GM23338 (cell line): ENCODE data around the gene ZFC3H1. TPM values are rescaled to one million over a fixed set of nuclear protein-coding genes. Genes with fewer than 3 reads are reported as not detected.

Source experiments
- ATAC-seq: fragments of 200-7000 bp; cut with Tn5 transposase; 3 replicates; pipeline ENCODE4 v1.9.1; 2020
- DNase-seq: peaks from one replicate; pipeline ENCODE4 v3.0.0-alpha.2; 2015; ENCODE audit warnings: low spot score
- H2AFZ ChIP-seq: fragments of 200-600 bp; sonication (generic); 2 replicates; pipeline ENCODE4 v1.8.0; 2016; ENCODE audit warnings: antibody characterized with exemption, mild to moderate bottlenecking, moderate library complexity
- H3F3A ChIP-seq: fragments of 200-600 bp; sonication (generic); replicated peaks from 2 replicates; pipeline ENCODE4 v1.8.0; 2017; ENCODE audit warnings: antibody characterized with exemption, mixed run types, low read depth
- H3K27ac ChIP-seq: fragments of 200-600 bp; sonication (generic); 2 replicates; pipeline ENCODE4 v1.6.1; 2016; ENCODE audit warnings: low read depth
- H3K27me3 ChIP-seq: fragments of 200-600 bp; sonication (generic); 2 replicates; pipeline ENCODE4 v1.8.0; 2016; ENCODE audit warnings: mild to moderate bottlenecking, mixed run types, moderate library complexity; ENCODE audit not compliant: insufficient read depth
- H3K36me3 ChIP-seq: fragments of 200-600 bp; sonication (generic); 2 replicates; pipeline ENCODE4 v1.8.0; 2016; ENCODE audit warnings: mild to moderate bottlenecking; ENCODE audit not compliant: insufficient read depth
- H3K4me1 ChIP-seq: fragments of 200-600 bp; sonication (generic); 2 replicates; pipeline ENCODE4 v1.8.0; 2016; ENCODE audit warnings: mild to moderate bottlenecking, moderate library complexity; ENCODE audit not compliant: insufficient read depth
- H3K4me2 ChIP-seq: fragments of 200-600 bp; sonication (generic); 2 replicates; pipeline ENCODE4 v1.7.1; 2017; ENCODE audit warnings: mixed run types
- H3K4me3 ChIP-seq: fragments of 200-600 bp; sonication (generic); 2 replicates; pipeline ENCODE4 v1.6.1; 2016; ENCODE audit warnings: mixed run types
- H3K79me2 ChIP-seq: fragments of 200-600 bp; sonication (generic); replicated peaks from 2 replicates; pipeline ENCODE4 v1.8.0; 2017; ENCODE audit warnings: mild to moderate bottlenecking; ENCODE audit not compliant: insufficient read depth
- H3K9me2 ChIP-seq: fragments of 200-600 bp; sonication (generic); 2 replicates; pipeline ENCODE4 v1.8.0; 2017; ENCODE audit not compliant: insufficient read depth
- H4K20me1 ChIP-seq: fragments of 200-600 bp; sonication (generic); replicated peaks from 2 replicates; pipeline ENCODE4 v1.8.0; 2017; ENCODE audit warnings: mild to moderate bottlenecking; ENCODE audit not compliant: insufficient read depth
- H3K27ac Mint-ChIP-seq: 2 replicates; pipeline ENCODE4 v1.8.0; 2020; ENCODE audit warnings: inconsistent platforms, mild to moderate bottlenecking, moderate library complexity, mixed read lengths
- H3K27me3 Mint-ChIP-seq: 3 replicates; pipeline ENCODE4 v1.8.0; 2022; ENCODE audit warnings: low read depth, mild to moderate bottlenecking, moderate library complexity, mixed read lengths, inconsistent platforms; ENCODE audit not compliant: insufficient read depth, poor library complexity
- H3K36me3 Mint-ChIP-seq: 3 replicates; pipeline ENCODE4 v1.8.0; 2021; ENCODE audit warnings: low read depth, mild to moderate bottlenecking, inconsistent platforms, moderate library complexity, mixed read lengths
- H3K4me1 Mint-ChIP-seq: 3 replicates; pipeline ENCODE4 v1.8.0; 2020; ENCODE audit warnings: mild to moderate bottlenecking, inconsistent platforms, mixed read lengths
- H3K4me3 Mint-ChIP-seq: 3 replicates; pipeline ENCODE4 v1.8.0; 2021; ENCODE audit warnings: moderate library complexity, mild to moderate bottlenecking, inconsistent platforms, mixed read lengths
- H3K9me3 Mint-ChIP-seq: 3 replicates; pipeline ENCODE4 v1.8.0; 2020; ENCODE audit warnings: moderate library complexity, mild to moderate bottlenecking, inconsistent platforms, mixed read lengths
- EZH2phosphoT487 ChIP-seq: fragments of 200-600 bp; sonication (generic); IDR thresholded peaks from one replicate; pipeline ENCODE4 v1.8.1; 2018; ENCODE audit warnings: antibody characterized with exemption; ENCODE audit not compliant: unreplicated experiment
- NANOG ChIP-seq: IDR thresholded peaks from 2 replicates; pipeline ENCODE4 v1.6.1; 2016; ENCODE audit warnings: antibody characterized with exemption, borderline replicate concordance
- STAT1 ChIP-seq: IDR thresholded peaks from one replicate; pipeline ENCODE4 v1.6.1; 2016; ENCODE audit warnings: antibody characterized with exemption; ENCODE audit not compliant: unreplicated experiment
- ZNF114 ChIP-seq: fragments of 250-450 bp; sonication (Bioruptor Pico); IDR thresholded peaks from 2 replicates; pipeline ENCODE4 v1.5.0; 2020; ENCODE audit warnings: mild to moderate bottlenecking, moderate library complexity
- ZNF331 ChIP-seq: fragments of 250-450 bp; sonication (Bioruptor Pico); IDR thresholded peaks from 2 replicates; pipeline ENCODE4 v1.5.0; 2020; ENCODE audit warnings: low read depth, mild to moderate bottlenecking, moderate library complexity
- polyA plus RNA-seq: library from polyadenylated mRNA; unstranded; fragments of >200 nt; fragmentation: Nextera tagmentation; extraction: Ambion mirVana; gene quantifications from 2 replicates; pipeline ENCODE4 v1.2.1, GENCODE V29; 2016
- total RNA-seq: library from RNA; depleted of rRNA; stranded (reverse); fragments of >200 nt; shearing (Covaris generic); gene quantifications from 2 replicates; pipeline ENCODE4 v1.2.3, GENCODE V29; 2014
- TF ChIP-seq, protein P1 (sequence below): fragments of 250-450 bp; sonication (Bioruptor Pico); IDR thresholded peaks from 2 replicates; pipeline ENCODE4 v1.5.0; 2020; ENCODE audit warnings: mild to moderate bottlenecking, moderate library complexity

The ZFC3H1 gene
- total and polyA plus RNA-seq, 2 experiments from 2014 or later: 30.3 to 46.2 TPM

GRCh38 chr12:71605039-71605438 lies 58.6 kb downstream of the ZFC3H1 start (continued):
- TF ChIP-seq, protein P1, sequence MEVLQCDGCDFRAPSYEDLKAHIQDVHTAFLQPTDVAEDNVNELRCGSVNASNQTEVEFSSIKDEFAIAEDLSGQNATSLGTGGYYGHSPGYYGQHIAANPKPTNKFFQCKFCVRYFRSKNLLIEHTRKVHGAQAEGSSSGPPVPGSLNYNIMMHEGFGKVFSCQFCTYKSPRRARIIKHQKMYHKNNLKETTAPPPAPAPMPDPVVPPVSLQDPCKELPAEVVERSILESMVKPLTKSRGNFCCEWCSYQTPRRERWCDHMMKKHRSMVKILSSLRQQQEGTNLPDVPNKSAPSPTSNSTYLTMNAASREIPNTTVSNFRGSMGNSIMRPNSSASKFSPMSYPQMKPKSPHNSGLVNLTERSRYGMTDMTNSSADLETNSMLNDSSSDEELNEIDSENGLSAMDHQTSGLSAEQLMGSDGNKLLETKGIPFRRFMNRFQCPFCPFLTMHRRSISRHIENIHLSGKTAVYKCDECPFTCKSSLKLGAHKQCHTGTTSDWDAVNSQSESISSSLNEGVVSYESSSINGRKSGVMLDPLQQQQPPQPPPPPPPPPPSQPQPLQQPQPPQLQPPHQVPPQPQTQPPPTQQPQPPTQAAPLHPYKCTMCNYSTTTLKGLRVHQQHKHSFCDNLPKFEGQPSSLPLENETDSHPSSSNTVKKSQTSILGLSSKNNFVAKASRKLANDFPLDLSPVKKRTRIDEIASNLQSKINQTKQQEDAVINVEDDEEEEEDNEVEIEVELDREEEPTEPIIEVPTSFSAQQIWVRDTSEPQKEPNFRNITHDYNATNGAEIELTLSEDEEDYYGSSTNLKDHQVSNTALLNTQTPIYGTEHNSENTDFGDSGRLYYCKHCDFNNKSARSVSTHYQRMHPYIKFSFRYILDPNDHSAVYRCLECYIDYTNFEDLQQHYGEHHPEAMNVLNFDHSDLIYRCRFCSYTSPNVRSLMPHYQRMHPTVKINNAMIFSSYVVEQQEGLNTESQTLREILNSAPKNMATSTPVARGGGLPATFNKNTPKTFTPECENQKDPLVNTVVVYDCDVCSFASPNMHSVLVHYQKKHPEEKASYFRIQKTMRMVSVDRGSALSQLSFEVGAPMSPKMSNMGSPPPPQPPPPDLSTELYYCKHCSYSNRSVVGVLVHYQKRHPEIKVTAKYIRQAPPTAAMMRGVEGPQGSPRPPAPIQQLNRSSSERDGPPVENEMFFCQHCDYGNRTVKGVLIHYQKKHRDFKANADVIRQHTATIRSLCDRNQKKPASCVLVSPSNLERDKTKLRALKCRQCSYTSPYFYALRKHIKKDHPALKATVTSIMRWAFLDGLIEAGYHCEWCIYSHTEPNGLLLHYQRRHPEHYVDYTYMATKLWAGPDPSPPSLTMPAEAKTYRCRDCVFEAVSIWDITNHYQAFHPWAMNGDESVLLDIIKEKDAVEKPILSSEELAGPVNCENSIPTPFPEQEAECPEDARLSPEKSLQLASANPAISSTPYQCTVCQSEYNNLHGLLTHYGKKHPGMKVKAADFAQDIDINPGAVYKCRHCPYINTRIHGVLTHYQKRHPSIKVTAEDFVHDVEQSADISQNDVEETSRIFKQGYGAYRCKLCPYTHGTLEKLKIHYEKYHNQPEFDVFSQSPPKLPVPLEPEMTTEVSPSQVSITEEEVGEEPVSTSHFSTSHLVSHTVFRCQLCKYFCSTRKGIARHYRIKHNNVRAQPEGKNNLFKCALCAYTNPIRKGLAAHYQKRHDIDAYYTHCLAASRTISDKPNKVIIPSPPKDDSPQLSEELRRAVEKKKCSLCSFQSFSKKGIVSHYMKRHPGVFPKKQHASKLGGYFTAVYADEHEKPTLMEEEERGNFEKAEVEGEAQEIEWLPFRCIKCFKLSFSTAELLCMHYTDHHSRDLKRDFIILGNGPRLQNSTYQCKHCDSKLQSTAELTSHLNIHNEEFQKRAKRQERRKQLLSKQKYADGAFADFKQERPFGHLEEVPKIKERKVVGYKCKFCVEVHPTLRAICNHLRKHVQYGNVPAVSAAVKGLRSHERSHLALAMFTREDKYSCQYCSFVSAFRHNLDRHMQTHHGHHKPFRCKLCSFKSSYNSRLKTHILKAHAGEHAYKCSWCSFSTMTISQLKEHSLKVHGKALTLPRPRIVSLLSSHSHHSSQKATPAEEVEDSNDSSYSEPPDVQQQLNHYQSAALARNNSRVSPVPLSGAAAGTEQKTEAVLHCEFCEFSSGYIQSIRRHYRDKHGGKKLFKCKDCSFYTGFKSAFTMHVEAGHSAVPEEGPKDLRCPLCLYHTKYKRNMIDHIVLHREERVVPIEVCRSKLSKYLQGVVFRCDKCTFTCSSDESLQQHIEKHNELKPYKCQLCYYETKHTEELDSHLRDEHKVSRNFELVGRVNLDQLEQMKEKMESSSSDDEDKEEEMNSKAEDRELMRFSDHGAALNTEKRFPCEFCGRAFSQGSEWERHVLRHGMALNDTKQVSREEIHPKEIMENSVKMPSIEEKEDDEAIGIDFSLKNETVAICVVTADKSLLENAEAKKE (CRISPR knock-in tag): no peak
- no peak for TF ChIP-seq NANOG
- no peak for TF ChIP-seq STAT1
- no peak for TF ChIP-seq EZH2phosphoT487

GRCh38 chr12:71602761-71603577 lies 60.7 kb downstream of the ZFC3H1 start:
- H3K36me3 ChIP-seq: peaks cover 3% of the 10 kb centered on the region; the same call in 1 of the 2 replicates
- H3K4me2 ChIP-seq: no peak overlapping the region
- H3K27me3 ChIP-seq: no peaks in the 10 kb centered on the region
- no peak for ATAC-seq
- Mint-ChIP-seq H3K4me3 (no peak overlapping the region), H3K36me3 (peaks cover 8% of the 10 kb centered on the region; the same call in 1 of the 3 replicates), H3K27me3 (no peaks in the 10 kb centered on the region), H3K4me1 (peaks cover 14% of the 10 kb centered on the region; the same call in 2 of the 3 replicates), H3K27ac (no peak overlapping the region), H3K9me3 (no peaks in the 10 kb centered on the region)
- no peak overlapping the region for H3K27ac ChIP-seq
- H2AFZ ChIP-seq: no peak overlapping the region
- no peak for DNase-seq
- H3K9me2 ChIP-seq: no peaks in the 10 kb centered on the region
- TF ChIP-seq ZNF114 (no peak), ZNF331 (no peak)
- no peak overlapping the region for H3K4me3 ChIP-seq
- no peaks in the 10 kb centered on the region for H3F3A ChIP-seq
- peaks cover 12% of the 10 kb centered on the region for H3K4me1 ChIP-seq
- no peaks in the 10 kb centered on the region for H4K20me1 ChIP-seq
- H3K79me2 ChIP-seq: no peaks in the 10 kb centered on the region
